Fibroblast of lung (primary cell): Measurements from ENCODE around the gene MAN1A1.

Experiments used
- CTCF ChIP-seq, 2 donors: IDR thresholded peaks in 1 of 2; conservative IDR thresholded peaks in 1 of 2; 1 replicate in 1 of 2; 2 replicates in 1 of 2; pipeline ENCODE4 v1.5.1; 2011 to 2012; ENCODE audit warnings: low read length in 2 of 2, control low read depth in 1 of 2, inconsistent platforms in 1 of 2, low read depth in 1 of 2, mild to moderate bottlenecking in 1 of 2
- EZH2 ChIP-seq: IDR thresholded peaks from 2 replicates; pipeline ENCODE4 v1.5.1; 2012; ENCODE audit warnings: low read length, control low read depth, mild to moderate bottlenecking; ENCODE audit errors: missing control alignments

GRCh38 chr6:119348096-119348747, 1.3 kb downstream of the MAN1A1 start:
- no peak for TF ChIP-seq CTCF (conservative IDR thresholded peaks at IDR 0.05 in 1 of 2, IDR thresholded peaks at IDR 0.05 in 1 of 2; ENCODE audit: low read depth in 1 of 2, low read length in 2 of 2)
- TF ChIP-seq EZH2: no peak
